Lower lobe of right lung (tissue), 2 donors: ENCODE measurements around the gene NCLN. TPM values are rescaled to one million over a fixed set of nuclear protein-coding genes. Genes with fewer than 3 reads are reported as not detected.

Experiments
- ATAC-seq, 2 donors: fragments of 200-7000 bp; cut with Tn5 transposase; one replicate each; pipeline ENCODE4 v1.9.1; 2020 to 2022; ENCODE audit warnings: mild to moderate bottlenecking in 2 of 2, moderate library complexity in 2 of 2
- DNase-seq: peaks from one replicate; pipeline ENCODE4 v3.0.0-alpha.2; 2020
- H3K27ac ChIP-seq: fragments of 200-600 bp; one replicate; pipeline ENCODE4 v1.8.0; 2022
- H3K27me3 ChIP-seq: fragments of 200-600 bp; one replicate; pipeline ENCODE4 v1.8.0; 2022; ENCODE audit warnings: low read depth
- H3K36me3 ChIP-seq: fragments of 200-600 bp; one replicate; pipeline ENCODE4 v1.8.0; 2022; ENCODE audit warnings: mild to moderate bottlenecking
- H3K4me1 ChIP-seq: fragments of 200-600 bp; one replicate; pipeline ENCODE4 v1.8.0; 2022
- H3K4me3 ChIP-seq: fragments of 200-600 bp; one replicate; pipeline ENCODE4 v1.8.0; 2022; ENCODE audit warnings: mild to moderate bottlenecking
- H3K9me3 ChIP-seq: fragments of 200-600 bp; one replicate; pipeline ENCODE4 v1.8.0; 2022
- CTCF ChIP-seq: fragments of 200-600 bp; IDR thresholded peaks from one replicate; pipeline ENCODE4 v1.8.0; 2022; ENCODE audit warnings: antibody characterized with exemption, mild to moderate bottlenecking
- intact Hi-C: fragments of 100-400 bp; cut with DNase I; formaldehyde crosslinking; loops from one replicate; pipeline ENCODE4 v1.11.0; 2022
- total RNA-seq: library from RNA; stranded (reverse); fragmentation: NEBNext Ultra II Directional; extraction: Animal tissue kit (Norgen Biotek cat#: 25700); gene quantifications from one replicate; pipeline ENCODE4 v1.2.1, GENCODE V29; 2021
- donor health status: DM: no; HTN: yes; CAD: no; lungs with severe emphysema.

Gene NCLN
- total RNA-seq, 1 donor from 2014 or later = 68.8 TPM

GRCh38 chr19:3183721-3184641 is 1.7 kb upstream of the NCLN start:
- no peak overlapping the region for H3K27ac ChIP-seq

DNA sequence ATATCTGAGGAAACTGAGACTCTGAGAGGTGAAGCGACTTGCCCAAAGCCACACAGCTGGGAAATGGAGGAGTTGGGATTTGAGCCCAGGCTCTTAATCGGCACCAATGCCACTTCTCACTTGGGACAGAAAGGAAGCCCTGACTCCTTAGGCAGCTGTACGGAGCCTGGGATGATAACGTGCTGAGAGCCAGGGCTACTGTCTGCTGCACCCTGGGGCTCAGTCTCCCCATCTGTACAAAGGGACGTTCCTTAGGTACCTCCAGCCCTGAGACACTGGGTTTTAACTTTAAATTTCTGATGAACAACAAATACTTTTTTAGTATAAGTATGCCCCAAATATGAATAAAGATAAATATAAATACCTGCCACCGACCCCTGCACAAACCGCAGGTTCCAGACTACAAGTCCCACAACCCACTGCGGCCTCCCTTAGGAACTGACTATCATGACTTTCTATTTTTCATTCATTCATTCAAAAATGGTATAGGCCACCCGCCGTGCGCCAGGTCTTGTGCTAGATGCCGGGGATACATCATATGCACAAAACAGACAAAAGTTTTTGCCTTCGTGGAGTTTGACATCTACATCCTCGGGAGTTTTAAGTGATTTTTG is 776 bp upstream of the NCLN start:
- ATAC-seq (peak; percentile 24 to 62), DNase-seq (peak; percentile 86)
- no peaks in the 10 kb centered on the region for H3K9me3 ChIP-seq
- H3K4me1 ChIP-seq = peaks cover 48% of the 10 kb centered on the region
- H3K27me3 ChIP-seq = no peaks in the 10 kb centered on the region
- H3K27ac ChIP-seq = peak overlapping the region; percentile 80
- no peak for TF ChIP-seq CTCF
- peak overlapping the region; percentile 98 for H3K4me3 ChIP-seq
- H3K36me3 ChIP-seq = no peaks in the 10 kb centered on the region
- intact Hi-C loops = no loop called here

More at GRCh38 chr19:3183721-3184641, 1.7 kb upstream of the NCLN start:
- TF ChIP-seq CTCF = no peak
- no peaks in the 10 kb centered on the region for H3K9me3 ChIP-seq
- H3K4me3 ChIP-seq = no peak overlapping the region
- ATAC-seq (no peak), DNase-seq (no peak)
- no peaks in the 10 kb centered on the region for H3K27me3 ChIP-seq
- H3K36me3 ChIP-seq = no peaks in the 10 kb centered on the region
- intact Hi-C loops = no loop called here
- H3K4me1 ChIP-seq = peaks cover 46% of the 10 kb centered on the region

DNA sequence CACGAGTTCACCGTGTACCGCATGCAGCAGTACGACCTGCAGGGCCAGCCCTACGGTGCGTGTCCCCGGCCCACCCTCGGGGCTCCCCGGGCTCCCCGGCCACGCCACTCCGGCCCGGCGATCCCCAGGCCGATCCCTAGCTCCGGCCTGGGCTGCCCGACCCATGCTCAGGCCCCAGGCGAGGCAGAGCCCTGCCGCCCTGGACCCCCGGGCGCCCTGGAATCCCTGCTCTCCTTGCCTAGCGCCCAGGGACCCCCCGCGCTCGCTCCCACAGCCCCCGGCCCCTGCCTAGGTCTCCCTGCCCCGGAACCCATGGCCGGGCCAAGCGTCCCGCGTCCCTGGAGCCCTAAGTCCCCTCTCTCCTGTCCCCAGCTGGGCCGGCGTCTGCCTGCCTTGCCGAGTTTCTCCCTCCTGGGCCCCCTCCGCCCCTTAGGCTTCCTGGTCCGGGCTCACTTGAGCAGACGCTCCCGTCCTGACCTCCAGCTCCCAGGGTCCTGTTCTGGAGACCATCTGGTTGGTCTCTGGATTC is 494 bp downstream of the NCLN start:
- H3K36me3 ChIP-seq = peaks cover 3% of the 10 kb centered on the region
- H3K9me3 ChIP-seq = no peaks in the 10 kb centered on the region
- no peak for TF ChIP-seq CTCF
- ATAC-seq (peak; percentile 35 to 46), DNase-seq (no peak)
- peaks cover 43% of the 10 kb centered on the region for H3K4me1 ChIP-seq
- intact Hi-C loops = no loop called here
- no peaks in the 10 kb centered on the region for H3K27me3 ChIP-seq
- peak overlapping the region; percentile 80 for H3K27ac ChIP-seq
- peak overlapping the region; percentile 98 for H3K4me3 ChIP-seq

- no peak overlapping the region for H3K27ac ChIP-seq
- no peak for DNase-seq
Measured at GRCh38 chr19:3186891-3187661, 1.3 kb downstream of the NCLN start.

More at GRCh38 chr19:3186891-3187661, 1.3 kb downstream of the NCLN start:
- TF ChIP-seq CTCF = no peak
- intact Hi-C loops = no loop called here
- Histone ChIP-seq H3K9me3 (no peaks in the 10 kb centered on the region), H3K4me3 (peak overlapping the region; percentile 98), H3K4me1 (peaks cover 39% of the 10 kb centered on the region), H3K36me3 (peaks cover 3% of the 10 kb centered on the region), H3K27me3 (no peaks in the 10 kb centered on the region)
- ATAC-seq = no peak
